ENCODE measurements around the gene MAP4K2.

Gene MAP4K2

GRCh38 chr11:64813826-64814225 is 10.8 kb upstream of the MAP4K2 start:
- DNase-seq (ENCODE audit: low spot score) = no peak

GRCh38 chr11:64810891-64811272 is 7.9 kb upstream of the MAP4K2 start:
- no peak for DNase-seq (ENCODE audit: low spot score)

- peak; percentile 97 for DNase-seq (ENCODE audit: low spot score)
Observed at GRCh38 chr11:64810271-64810890, 7.4 kb upstream of the MAP4K2 start, which contains the start of gene MEN1. TSS of gene MEN1 (minus strand) at chr11:64810551. CDS start at chr11:64810109, 442 bp downstream.

- DNase-seq (ENCODE audit: low spot score) = peak; percentile 70
Observed at GRCh38 chr11:64809781-64810241, 6.8 kb upstream of the MAP4K2 start.

GRCh38 chr11:64805481-64805880 is 2.5 kb upstream of the MAP4K2 start:
- DNase-seq (ENCODE audit: low spot score) = no peak

- no peak for DNase-seq (ENCODE audit: low spot score)
Observed at GRCh38 chr11:64804346-64805210, 1.6 kb upstream of the MAP4K2 start.

- DNase-seq (ENCODE audit: low spot score) = no peak
Observed at GRCh38 chr11:64803846-64804345, 882 bp upstream of the MAP4K2 start.

- no peak for DNase-seq (ENCODE audit: low spot score)
Observed at GRCh38 chr11:64802370-64803157, 450 bp downstream of the MAP4K2 start.

GRCh38 chr11:64801561-64802369 is 1.2 kb downstream of the MAP4K2 start:
- no peak for DNase-seq (ENCODE audit: low spot score)

GRCh38 chr11:64801158-64801464 is 1.9 kb downstream of the MAP4K2 start:
- peak; percentile 39 for DNase-seq (ENCODE audit: low spot score)

- no peak for DNase-seq (ENCODE audit: low spot score)
Observed at GRCh38 chr11:64800303-64801157, 2.5 kb downstream of the MAP4K2 start.

- DNase-seq (ENCODE audit: low spot score) = no peak
Observed at GRCh38 chr11:64799623-64800302, 3.3 kb downstream of the MAP4K2 start.

GRCh38 chr11:64799256-64799622 is 3.8 kb downstream of the MAP4K2 start:
- DNase-seq (ENCODE audit: low spot score) = no peak

GRCh38 chr11:64796757-64797541 is 6.1 kb downstream of the MAP4K2 start:
- DNase-seq (ENCODE audit: low spot score) = no peak

GRCh38 chr11:64796047-64796756 is 6.8 kb downstream of the MAP4K2 start:
- DNase-seq (ENCODE audit: low spot score) = no peak

- DNase-seq (ENCODE audit: low spot score) = no peak
Observed at GRCh38 chr11:64794526-64794925, 8.5 kb downstream of the MAP4K2 start.

- DNase-seq (ENCODE audit: low spot score) = no peak
Observed at GRCh38 chr11:64793271-64794160, 9.5 kb downstream of the MAP4K2 start.

- no peak for DNase-seq (ENCODE audit: low spot score)
Observed at GRCh38 chr11:64792482-64792881, 10.5 kb downstream of the MAP4K2 start.
